ENCODE measurements around the gene TENM4.

DNA sequence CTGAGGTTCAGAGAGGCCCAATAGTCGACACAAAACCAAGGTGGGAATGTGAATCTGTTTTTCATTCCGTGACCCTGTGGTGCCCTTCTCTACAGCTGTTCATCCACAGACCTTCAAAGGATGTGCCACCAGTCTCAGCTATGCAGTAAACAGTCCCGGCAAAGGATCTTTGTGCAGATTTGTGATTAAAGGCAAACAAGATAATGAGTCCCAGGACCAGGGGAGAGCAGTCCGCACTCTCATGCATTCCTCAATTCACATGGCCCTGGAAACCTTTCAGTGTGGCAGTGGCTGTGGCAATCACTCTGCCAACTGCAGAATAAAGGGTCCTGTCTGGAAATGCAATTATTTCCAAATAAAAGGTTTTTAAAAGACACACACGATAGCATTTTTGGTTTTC, 418.6 kb downstream of the TENM4 start:
- no peak for TF ChIP-seq POLR2A (IDR thresholded peaks at IDR 0.05)
- TF ChIP-seq, protein P1, sequence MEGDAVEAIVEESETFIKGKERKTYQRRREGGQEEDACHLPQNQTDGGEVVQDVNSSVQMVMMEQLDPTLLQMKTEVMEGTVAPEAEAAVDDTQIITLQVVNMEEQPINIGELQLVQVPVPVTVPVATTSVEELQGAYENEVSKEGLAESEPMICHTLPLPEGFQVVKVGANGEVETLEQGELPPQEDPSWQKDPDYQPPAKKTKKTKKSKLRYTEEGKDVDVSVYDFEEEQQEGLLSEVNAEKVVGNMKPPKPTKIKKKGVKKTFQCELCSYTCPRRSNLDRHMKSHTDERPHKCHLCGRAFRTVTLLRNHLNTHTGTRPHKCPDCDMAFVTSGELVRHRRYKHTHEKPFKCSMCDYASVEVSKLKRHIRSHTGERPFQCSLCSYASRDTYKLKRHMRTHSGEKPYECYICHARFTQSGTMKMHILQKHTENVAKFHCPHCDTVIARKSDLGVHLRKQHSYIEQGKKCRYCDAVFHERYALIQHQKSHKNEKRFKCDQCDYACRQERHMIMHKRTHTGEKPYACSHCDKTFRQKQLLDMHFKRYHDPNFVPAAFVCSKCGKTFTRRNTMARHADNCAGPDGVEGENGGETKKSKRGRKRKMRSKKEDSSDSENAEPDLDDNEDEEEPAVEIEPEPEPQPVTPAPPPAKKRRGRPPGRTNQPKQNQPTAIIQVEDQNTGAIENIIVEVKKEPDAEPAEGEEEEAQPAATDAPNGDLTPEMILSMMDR (IDR thresholded peaks at IDR 0.05): no peak
